ENCODE measurements around the gene EBNA1BP2. TPM values are rescaled to one million over a fixed set of nuclear protein-coding genes. Genes with fewer than 3 reads are reported as not detected.

EBNA1BP2 gene
- total and polyA plus RNA-seq, 2 of the 4 experiments (the other 2 are of a cell fraction), result 82.8 to 135 TPM

DNA sequence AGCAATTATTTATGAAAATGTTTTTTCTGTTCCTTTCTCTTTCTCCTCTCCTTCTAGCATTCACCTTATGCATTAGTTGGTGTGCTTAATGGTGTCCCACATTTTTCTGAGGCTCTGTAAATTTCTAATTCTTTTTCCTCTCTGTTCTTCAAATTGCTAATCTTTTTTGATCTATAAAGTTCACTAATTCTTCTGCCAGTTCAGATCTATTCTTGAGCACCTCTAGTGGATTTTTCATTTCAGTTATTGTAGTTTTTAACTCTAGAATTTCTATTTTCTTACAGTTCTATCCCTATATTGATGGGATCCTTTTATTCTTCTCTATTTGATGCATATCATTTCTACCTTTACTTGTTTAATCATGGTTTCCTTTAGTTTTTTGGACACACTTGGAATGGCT is 22.4 kb upstream of the EBNA1BP2 start:
- Histone ChIP-seq H3K23ac (ENCODE audit: low read depth, low read length) (no peak overlapping the region), H4K20me1 (ENCODE audit: insufficient read depth, low read length) (no peaks in the 10 kb centered on the region), H2BK120ac (ENCODE audit: low read depth, low read length) (no peak overlapping the region), H2AFZ (replicated peaks; ENCODE audit: low read length, poor library complexity) (no peak overlapping the region), H2AK5ac (ENCODE audit: low read depth, low read length) (no peak overlapping the region), H3K18ac (ENCODE audit: low read depth, low read length) (no peak overlapping the region), H3K56ac (ENCODE audit: extremely low read depth, insufficient read depth, low read length) (no peak overlapping the region), H3K79me1 (ENCODE audit: low read depth in 1 of 2, low read length in 2 of 2) (no peaks in the 10 kb centered on the region), H4K8ac (ENCODE audit: low read depth in 2 of 2, low read length in 2 of 2) (no peak overlapping the region), H3K4ac (ENCODE audit: low read depth, low read length) (no peak overlapping the region), H3K9me3 (ENCODE audit: control insufficient read depth, insufficient read depth, low read length) (no peaks in the 10 kb centered on the region), H3K27ac (ENCODE audit: insufficient read depth, low read length) (no peak overlapping the region), H2BK15ac (ENCODE audit: low read depth, low read length) (no peak overlapping the region), H3K4me1 (ENCODE audit: control insufficient read depth, insufficient read depth, low read length) (no peaks in the 10 kb centered on the region), H2AK9ac (replicated peaks; ENCODE audit: low read depth, low read length, poor library complexity) (no peak overlapping the region), H3K27me3 (ENCODE audit: control insufficient read depth, insufficient read depth, low read length) (no peaks in the 10 kb centered on the region), H3K9ac (ENCODE audit: low read depth, low read length) (no peak overlapping the region), H3K4me3 (ENCODE audit: insufficient read depth, low read depth, low read length) (no peak overlapping the region), H3K36me3 (ENCODE audit: control insufficient read depth, insufficient read depth, low read length) (no peaks in the 10 kb centered on the region), H3K14ac (replicated peaks; ENCODE audit: low read depth, low read length) (no peak overlapping the region), H4K5ac (ENCODE audit: low read depth, low read length) (no peak overlapping the region), H4K91ac (ENCODE audit: insufficient read depth, low read depth, low read length) (no peak overlapping the region), H3K4me2 (ENCODE audit: low read depth, low read length) (no peak overlapping the region), H2BK20ac (ENCODE audit: low read depth, low read length) (no peak overlapping the region), H3K9me1 (ENCODE audit: insufficient read depth, low read length) (no peaks in the 10 kb centered on the region), H2BK5ac (ENCODE audit: low read depth, low read length, poor library complexity, severe bottlenecking) (no peak overlapping the region)
- DNase-seq (no peak), ATAC-seq (ENCODE audit: low read depth) (no peak)
- no TSS peak for BruUV-seq (replicated peaks)
- intact Hi-C loops (cut with micrococcal nuclease) (no loop called here), in situ Hi-C loops (cut with MboI; ENCODE audit: low sequenced_read_pairs) (no loop called here), dilution Hi-C loops (cut with HindIII; ENCODE audit: low sequenced_read_pairs, unreplicated experiment) (no loop called here)
- ChIA-PET POLR2A (ENCODE audit: unreplicated experiment) (no interaction called here), CTCF (no interaction called here)
- no peak for TF ChIP-seq RFX5 (IDR thresholded peaks at IDR 0.05; ENCODE audit: low read depth, low read length)
- TF ChIP-seq, protein P1, sequence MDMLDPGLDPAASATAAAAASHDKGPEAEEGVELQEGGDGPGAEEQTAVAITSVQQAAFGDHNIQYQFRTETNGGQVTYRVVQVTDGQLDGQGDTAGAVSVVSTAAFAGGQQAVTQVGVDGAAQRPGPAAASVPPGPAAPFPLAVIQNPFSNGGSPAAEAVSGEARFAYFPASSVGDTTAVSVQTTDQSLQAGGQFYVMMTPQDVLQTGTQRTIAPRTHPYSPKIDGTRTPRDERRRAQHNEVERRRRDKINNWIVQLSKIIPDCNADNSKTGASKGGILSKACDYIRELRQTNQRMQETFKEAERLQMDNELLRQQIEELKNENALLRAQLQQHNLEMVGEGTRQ (IDR thresholded peaks at IDR 0.05; ENCODE audit: low read depth, low read length), result no peak
- no peak for TF ChIP-seq NFE2L2 (IDR thresholded peaks at IDR 0.05; ENCODE audit: low read depth, low read length)
- no peak for TF ChIP-seq POLR2A (IDR thresholded peaks at IDR 0.05; ENCODE audit: low read depth, low read length)
- no peak for TF ChIP-seq CHD1 (IDR thresholded peaks at IDR 0.05; ENCODE audit: low read depth, low read length)
- TF ChIP-seq BHLHE40 (IDR thresholded peaks at IDR 0.05; ENCODE audit: low read depth, low read length), result no peak
- TF ChIP-seq FOS (IDR thresholded peaks at IDR 0.05; ENCODE audit: low read depth, low read length), result no peak
- no peak for TF ChIP-seq MXI1 (IDR thresholded peaks at IDR 0.05; ENCODE audit: borderline replicate concordance, low read depth, low read length)
- no peak for TF ChIP-seq RAD21 (IDR thresholded peaks at IDR 0.05; ENCODE audit: low read length)
- TF ChIP-seq MAZ (IDR thresholded peaks at IDR 0.05; ENCODE audit: borderline replicate concordance, low read depth, low read length), result no peak
- no peak for TF ChIP-seq RCOR1 (IDR thresholded peaks at IDR 0.05; ENCODE audit: insufficient replicate concordance, low read length)

All from IMR-90 (cell line).